G401.6 (cell line): ENCODE data around the gene CDCP1.
"Not testable (repeated sequence)": the region's sequence is repeated elsewhere in the genome, so short reads cannot be mapped to it uniquely, and the experiment has no call there.

Source experiments
- FAIRE-seq: peaks from 2 replicates; lab custom pipeline; 2012; peaks lifted over from hg19 to GRCh38; lab: Jason Lieb, UNC

Gene CDCP1

DNA sequence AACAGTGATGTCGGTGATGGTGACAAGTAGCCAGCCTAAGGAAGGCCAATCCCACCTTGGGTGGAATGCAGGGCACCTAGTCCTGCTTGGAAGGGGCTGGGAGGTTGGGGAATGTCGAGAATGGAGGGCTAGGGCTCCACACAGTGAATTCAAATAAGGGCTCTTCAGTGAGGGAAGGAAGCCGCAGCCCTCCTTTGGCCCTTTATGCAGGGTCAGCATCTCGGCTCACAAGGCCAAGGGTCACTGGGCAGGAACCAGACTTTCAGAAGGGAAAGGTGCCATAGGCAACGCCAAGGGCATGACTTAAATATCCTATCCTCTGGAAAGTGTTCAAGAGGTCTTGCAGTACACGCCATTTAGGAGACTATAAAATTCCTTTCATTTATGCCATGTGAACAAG is 63.2 kb downstream of the CDCP1 start:
- no peak for FAIRE-seq

DNA sequence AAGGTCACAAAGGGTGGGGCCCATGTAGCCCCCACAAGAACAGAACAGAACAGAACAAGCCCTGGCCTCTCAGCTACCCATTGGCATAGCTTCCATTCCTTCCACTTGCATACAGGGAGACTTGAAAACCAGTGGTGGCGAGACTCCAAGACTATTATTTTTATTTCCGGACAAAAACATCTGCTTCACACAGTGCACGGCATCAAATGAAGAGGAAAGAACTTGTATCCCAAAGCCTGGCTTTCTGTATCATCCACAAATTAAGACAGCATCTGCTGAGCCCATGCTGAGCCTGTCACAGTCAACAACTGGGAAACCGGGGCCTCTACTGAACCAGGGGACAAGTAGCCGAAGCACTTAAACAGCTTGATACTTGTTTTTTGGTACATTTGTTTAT is 64.0 kb downstream of the CDCP1 start:
- no peak for FAIRE-seq

GRCh38 chr3:45081506-45082141 is 64.6 kb downstream of the CDCP1 start:
- FAIRE-seq, result no peak

GRCh38 chr3:45080824-45081223 is 65.4 kb downstream of the CDCP1 start:
- FAIRE-seq, result no peak

DNA sequence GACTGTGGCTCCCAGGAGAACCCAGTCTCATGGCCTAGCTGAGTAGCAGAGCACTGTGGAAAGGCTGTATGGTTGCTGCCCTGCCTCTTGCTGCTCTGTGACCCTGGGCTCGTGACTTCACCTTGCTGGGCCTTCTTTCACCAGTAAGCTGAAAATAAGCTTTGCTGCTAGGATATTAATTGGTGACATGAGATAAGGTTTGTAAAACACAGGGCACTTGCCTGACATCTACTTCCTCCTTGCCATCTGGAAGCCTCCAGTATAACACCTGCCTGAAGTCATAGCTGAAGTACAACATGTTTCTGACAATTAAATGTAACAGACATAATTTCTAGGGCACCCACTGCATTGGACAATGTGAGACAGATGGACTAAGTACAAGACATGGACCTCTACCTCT is 66.5 kb downstream of the CDCP1 start:
- FAIRE-seq, result no peak

DNA sequence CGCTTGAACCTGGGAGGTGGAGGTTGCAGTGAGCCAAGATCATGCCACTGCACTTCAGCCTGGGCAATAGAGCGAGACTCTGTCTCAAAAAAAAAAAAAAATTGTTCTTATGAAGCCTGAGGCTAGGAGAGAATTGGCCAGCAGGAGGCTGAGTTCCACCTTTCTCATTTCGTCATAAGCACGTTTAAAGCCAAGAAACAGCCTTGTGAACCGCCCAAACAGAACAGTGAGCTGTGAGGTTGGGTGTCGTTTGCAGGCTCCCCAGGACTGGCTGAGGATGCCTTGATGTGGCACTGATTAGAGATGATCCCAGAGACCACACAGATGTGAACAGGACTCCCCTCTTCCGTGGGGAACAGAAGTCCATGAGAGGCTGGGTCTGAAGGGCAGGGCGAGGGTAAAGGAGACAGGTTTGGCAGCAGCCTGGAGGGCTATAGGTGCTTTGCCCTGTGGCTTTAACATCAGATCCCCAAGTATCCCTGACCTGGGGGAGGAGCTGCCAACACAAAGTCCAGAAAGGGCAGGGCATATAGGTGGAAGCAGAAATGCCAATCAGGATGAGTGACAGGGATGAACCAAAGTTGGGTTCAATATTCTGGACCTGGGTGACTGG is 67.2 kb downstream of the CDCP1 start:
- FAIRE-seq, result no peak

- not testable (repeated sequence) for FAIRE-seq
Measured at GRCh38 chr3:45078256-45078655, 67.9 kb downstream of the CDCP1 start.

DNA sequence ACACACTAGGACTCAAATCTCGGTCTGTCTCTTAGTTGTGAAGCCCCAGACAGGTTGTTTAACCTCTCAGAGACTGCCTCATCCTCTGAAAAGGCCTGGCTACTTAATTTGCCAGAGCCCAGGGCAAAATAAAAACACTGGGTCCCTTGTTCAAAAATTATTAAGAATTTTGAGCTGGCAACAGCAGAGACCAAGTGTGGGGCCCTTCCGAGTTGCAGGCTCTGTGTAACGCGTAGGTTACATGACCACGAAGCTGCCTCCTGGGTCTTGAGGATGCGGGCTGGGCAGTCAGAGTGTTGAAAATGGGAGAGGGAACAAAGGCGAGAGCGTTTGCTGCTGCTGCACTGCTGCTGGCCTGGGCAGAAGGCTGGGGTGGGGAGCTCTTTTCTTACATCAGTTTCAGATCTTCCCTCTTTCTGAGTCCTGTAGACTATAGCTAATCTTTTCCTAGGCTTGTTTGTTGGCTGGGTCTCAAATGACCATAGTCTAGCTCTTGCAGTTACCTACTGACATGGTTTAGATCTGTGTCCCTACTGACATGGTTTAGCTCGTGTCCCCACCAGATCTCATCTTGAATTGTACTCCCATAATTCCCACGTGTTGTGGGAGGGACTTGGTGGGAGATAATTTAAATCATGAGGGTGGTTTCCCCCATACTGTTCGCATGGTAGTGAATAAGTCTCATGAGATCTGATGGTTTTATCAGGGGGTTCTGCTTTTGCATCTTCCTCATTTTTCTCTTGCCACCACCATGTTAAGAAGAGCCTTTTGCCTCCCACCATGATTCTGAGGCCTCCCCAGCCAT is 70.2 kb downstream of the CDCP1 start:
- FAIRE-seq, result no peak

DNA sequence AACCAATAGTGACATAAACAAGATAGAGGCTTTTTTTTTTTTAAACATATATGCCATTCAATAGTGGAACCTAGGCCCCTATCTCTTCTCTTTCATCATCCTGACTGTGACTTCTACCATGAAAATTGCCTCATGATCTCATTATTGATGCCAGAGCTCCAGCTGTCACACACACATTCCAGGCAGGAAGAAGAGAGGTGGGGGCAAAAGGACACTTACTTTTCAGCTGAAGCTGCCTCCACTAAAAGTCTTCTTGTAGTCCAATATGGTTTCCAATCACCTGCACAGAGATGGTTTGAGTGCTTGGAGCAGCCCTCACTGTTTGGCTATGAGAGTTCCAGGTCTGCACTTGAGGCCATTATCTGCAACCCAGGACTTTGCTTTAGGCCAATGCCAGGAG is 75.1 kb downstream of the CDCP1 start:
- FAIRE-seq, result no peak

- FAIRE-seq, result no peak
Measured at GRCh38 chr3:45067941-45068340, 78.2 kb downstream of the CDCP1 start.

DNA sequence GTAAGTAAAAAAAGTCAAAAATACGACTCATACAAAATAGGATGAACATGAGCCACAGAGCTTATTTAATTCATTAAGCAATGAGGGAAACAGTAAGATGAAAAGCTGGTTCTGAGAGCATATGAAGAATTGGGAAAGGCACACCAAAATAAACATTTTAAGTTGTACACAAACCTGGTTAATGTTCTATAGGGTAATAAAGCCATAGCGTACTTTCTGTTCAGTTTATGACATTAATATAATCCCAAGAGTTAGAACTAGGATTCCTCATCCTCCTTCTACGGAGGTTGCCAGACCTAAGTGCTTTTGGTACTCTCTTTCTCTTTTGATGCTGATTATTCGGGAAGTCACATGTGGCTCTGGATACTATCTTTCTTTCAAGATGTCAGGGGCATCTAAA is 78.7 kb downstream of the CDCP1 start:
- no peak for FAIRE-seq

DNA sequence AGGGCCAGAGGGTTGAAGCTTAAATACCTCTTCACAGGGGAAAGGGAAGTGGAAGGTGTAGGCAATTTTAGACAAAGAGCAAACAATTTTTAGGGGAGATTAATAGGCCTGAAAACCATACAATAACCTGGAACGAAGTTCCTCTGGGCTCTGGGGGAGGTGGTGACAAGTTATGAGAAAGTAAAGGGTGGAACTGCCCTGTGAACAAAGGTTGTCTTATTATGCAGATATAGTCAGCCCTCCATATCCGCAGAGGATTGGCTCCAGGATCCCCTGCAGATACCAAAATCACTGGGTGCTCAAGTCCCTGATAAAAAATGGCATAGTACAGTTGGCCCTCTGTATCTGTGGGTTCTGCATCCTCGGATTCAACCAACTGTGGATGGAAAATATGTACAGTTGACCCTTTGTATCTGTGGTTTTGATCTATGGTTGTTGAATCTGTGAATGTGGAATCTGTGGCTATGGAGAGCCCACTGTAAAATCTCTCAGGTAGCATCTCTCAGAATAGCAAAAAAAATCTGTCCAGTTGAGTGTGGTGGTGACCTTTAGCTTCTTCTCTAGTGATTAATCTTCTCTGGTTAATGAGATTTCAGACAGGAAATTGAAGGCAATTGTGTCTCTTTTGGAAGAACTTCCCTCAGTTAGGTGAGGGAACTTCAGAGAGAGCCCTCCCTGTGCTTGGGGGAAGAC is 79.9 kb downstream of the CDCP1 start:
- FAIRE-seq, result no peak

- no peak for FAIRE-seq
Measured at GRCh38 chr3:45065373-45065720, 80.8 kb downstream of the CDCP1 start.

DNA sequence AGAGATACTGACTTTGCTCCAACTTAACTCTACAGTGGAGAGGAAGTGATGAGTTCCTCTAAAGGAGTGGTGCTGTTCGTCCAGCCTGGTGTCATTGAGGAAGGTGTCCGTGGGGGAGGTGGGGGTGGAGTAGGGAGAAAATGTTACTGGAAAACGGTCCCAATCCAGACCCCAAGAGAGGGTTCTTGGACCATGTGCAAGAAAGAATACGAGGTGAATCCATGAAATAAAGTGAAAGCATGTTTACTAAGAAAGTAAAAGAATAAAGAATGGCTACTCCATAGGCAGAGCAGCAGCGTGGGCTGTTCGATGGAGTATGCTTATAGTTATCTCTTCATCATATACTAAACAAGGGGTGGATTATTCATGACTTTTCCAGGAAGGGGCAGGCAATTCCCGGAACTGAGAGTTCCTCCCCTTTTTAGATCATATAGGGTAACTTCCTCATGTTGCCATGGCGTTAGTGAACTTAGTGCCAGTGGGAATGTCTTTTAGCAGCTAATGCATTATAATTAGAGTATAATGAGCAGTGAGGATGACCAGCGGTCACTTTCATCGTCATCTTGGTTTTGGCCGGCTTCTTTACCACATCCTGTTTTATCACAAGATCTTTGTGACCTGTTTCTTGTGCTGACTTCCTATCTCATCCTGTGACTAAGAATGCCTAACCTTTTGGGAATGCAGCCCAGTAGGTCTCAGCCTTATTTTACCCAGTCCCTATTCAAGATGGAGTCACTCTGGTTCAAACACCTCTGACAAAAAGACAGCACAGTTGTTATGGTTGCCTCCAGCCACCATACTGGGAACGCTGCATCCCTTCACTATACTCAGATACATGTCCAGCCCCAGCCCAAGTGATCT is 81.4 kb downstream of the CDCP1 start:
- no peak for FAIRE-seq

DNA sequence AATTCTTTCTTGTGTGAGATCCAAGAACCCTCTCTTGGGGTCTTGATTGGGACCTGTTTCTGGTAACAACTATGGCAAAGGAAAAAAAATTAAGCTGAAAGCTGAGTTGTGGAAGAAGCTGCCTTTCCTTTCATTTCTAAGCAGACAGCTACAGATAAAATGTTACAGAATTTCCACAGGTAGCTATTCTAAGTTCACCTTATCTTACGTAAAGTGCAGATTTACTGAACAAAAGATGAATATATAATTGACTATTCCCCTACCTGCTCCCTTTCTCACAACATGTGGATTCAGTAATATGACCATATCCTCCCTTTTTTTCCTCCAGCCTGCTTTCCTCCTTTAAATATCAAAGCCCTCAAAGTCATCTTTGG is 83.5 kb downstream of the CDCP1 start:
- FAIRE-seq, result no peak

DNA sequence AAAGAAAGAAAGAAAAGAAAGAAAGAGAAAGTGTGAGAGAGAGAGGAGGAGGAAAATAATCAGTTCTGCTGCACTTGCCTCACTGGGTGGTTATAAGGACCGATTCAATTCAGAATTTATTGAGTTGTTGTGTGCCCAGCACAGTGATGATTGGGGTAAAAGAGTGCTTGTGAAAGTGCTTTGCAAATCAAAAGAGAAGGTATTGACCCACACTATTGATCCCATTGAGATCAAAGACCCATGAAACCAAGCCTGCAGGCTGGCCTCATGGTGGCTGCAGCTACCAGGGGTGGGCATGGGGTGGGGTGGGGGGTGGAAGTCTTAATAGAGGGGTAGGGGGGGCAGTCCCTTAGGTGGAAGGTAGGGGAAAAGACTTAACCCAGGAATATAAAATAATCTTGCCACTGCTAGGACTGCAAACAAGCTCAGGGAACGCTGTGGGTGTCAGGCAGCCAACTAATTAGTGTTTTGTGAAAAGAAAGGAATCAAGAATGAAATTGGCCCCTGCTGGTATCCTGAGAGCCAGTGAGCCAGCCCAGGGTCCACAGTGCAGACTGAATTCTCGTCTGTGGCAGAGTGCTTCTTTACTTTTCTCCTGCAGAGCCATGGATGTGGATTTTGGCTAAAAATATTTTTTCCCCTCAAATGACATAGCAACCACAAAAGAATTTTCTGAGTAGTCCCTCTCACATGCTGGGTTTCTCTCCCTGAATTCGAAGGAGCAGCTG is 85.8 kb downstream of the CDCP1 start:
- no peak for FAIRE-seq

GRCh38 chr3:45059132-45059531 is 87.0 kb downstream of the CDCP1 start:
- no peak for FAIRE-seq

- no peak for FAIRE-seq
Measured at GRCh38 chr3:45057557-45057956, 88.6 kb downstream of the CDCP1 start.

DNA sequence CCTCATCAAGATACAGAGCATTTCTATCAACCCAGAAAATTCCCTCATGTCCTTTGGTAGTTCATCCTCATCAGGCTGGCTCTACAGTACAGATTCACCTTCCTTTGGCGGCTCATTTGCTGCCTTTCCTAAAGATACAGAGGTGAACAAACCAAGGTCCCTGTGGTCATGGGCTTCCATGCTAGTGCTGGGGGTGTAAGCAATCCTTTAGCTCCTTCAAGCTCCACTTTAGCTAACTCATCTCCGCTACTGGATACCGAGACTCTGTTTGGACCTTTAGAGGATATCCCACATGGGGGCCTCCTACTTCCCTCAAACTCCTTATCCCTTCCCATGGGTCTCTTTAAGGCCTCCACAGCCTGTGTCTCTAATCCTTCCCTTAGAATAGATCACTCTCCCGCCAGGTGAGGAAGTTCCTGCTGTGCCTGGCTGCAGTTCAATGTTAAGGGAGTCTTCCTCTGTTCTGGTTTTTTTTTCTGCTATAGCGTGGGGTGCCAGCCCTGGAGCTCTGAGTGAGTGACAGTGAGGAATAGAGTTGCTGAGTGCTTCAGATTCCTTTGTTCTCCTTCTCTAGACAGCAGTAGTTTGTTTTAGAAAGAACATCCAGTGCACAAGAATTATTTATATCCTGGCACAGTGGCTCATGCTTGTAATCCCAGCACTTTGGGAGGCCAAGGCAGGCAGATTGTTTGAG is 89.4 kb downstream of the CDCP1 start:
- FAIRE-seq, result no peak

GRCh38 chr3:45055411-45056143 is 90.6 kb downstream of the CDCP1 start:
- FAIRE-seq, result no peak
